ENCODE data around the gene DENND4A.

Gene DENND4A

DNA sequence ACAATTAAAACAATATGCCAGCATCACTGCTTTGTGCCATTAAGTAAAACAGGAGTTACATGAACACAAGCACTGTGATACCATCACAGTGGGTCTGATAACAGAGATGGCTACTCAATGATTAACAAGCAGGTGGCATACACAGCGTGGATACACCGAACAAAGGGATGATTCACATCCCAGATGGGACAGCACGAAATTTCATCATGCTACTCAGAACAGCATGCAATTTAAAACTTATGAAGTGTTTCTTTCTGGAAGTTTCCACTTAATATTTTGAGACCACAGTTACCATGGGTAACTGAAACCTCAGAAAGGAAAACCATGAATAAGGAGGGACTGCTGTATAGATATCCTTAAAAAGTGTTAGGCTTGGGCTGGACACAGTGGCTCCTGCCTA lies 125.8 kb downstream of the DENND4A start:
- DNase-seq (ENCODE audit: low read depth) = no peak

DNA sequence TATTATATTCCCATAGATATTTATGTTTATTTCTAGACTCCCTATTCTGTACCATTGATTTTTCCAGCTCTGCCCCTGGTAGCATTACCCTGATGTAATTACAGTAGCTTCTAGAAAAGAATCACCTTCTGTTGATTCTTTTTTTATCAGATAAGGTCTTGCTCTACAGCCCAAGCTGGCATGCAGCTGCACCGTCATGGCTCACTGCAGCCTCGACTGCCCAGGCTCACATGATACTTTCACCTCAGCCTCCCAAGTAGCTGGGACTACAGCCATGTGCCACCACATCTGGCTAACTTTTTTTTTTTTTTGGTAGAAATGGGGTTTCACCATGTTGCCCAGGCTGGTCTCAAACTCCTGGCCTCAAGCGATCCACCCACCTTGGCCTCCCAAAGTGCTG lies 128.6 kb downstream of the DENND4A start:
- no peak for DNase-seq (ENCODE audit: low read depth)

DNA sequence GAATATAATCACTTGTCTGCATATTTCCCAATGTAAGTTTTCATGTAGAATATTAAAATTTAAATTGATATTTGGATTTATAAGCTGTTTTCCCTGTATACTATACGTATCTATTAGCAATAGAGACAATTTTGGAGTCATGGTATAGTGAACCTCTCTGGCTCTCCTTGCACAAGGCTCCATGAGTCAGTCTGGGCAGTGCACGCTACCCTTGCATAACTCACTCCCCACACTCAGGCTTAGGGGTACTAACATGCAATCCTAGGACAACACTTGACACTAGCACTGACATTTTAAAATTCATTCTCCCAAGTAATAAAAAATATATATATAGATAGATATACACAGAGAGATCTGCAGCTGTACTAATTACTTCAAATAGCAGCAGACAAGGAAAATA lies 131.2 kb downstream of the DENND4A start:
- DNase-seq (ENCODE audit: low read depth) = no peak

DNA sequence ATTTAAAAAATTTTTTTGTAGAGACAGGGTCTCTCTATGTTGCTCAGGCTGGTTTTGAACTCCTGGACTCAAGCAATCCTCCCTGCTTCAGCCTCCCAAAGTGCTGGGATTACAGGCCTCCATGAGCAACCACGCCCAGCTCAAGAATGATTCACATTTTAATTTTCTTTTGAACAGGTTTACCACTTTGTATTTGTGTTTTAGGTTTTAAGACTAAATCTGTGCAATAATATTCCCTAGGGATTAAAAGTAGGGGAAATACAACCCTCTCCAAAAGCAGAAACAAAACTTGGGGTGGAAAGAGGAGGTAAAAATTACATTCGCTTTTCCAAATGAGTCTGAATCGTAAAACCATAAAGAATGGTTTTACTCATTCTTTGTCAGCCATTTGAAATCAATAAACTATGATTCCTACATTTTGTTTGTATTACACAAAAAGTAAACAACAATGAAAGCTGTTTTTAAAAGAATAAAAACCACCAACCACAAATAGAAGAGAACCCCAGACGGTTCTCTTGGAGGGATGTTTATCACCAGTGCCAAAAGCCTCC lies 132.5 kb downstream of the DENND4A start:
- no peak for DNase-seq (ENCODE audit: low read depth)

DNA sequence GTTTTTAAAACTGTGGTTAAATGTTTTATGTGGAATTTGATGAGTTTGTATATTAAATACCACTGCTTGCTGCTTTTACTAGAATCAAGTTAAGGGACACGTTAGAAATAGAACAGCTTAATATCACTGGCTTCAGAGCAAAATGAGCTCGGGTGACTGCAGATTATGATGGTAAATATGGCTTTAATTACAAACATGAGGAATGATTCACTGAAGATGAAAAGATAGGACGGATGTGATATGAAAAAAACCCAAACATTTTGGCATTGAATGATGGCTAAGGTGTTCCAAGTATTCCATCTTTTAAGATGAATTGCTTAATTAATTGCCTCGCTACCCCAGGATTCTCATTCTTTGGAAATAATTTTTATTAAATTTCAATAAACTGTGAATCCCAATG lies 136.6 kb downstream of the DENND4A start:
- DNase-seq (ENCODE audit: low read depth) = no peak

DNA sequence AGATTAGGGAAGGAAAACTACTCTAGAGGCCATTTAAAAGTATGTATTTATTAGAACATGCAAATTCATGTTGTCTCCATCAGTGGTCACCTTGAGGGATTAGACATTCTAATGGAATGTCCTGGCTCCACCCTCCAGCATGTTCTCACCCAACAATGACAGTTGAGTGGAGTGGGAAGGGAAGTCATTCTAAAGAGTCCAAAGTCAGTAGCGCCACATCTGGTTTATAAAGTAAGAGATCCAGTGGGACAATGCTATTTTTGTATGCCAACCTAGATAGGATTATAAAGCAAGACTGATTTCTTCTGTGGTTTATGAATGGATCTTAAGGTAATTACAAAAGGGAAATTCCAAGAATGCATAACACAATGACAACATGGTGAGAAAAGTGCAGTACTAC lies 137.1 kb downstream of the DENND4A start:
- no peak for DNase-seq (ENCODE audit: low read depth)

DNA sequence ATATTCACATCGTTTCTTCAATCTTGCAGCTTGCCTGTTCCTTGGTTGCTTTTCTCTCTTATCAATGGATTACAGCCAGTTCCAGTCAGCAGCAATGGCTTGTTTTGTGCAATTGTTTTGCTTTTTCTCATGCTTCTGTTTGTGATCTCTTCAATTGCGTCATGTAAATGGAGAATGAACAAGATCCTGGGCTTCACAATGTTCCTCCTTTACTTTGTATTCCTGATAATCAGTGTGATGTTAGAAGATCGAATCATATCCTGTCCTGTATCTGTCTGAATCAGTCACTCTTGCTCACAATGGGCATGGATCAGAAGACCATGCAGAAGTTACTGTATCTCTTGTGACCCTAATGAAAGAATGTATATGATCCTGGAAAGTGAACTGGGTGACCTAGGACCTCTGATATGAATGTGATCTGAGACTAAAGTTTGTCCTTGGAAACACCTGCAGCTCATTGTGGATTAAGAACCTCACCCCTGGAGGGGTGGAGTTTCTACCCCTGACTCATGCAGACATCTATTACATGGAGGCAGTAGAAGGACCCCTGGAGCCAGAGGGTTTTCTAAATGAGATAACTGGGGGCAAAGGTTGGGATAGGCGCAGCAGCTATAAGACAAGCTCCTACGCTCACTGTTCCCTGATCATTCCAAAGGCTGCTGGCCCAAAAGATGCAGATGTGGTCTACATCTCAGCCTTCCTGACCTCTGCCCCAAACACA lies 138.1 kb downstream of the DENND4A start:
- DNase-seq (ENCODE audit: low read depth) = no peak

DNA sequence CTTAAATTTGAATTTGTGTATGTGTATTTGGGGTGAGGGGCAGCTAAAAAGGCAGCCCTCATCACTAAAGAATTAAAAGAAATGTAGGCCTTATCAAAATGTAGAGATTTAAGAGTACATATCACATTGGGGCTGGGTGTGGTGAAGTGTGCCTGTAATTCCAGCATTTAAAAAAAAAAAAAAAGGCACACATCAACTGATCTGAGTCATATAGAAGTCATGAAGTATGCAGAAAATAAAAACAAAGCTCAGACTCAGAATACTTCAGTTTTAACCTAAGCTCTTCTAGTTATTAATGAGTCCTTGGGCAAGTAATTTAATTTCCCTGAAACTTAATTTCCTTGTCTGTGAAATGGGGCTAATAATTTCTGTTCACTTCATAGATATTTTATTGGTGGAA lies 138.8 kb downstream of the DENND4A start:
- DNase-seq (ENCODE audit: low read depth) = no peak

DNA sequence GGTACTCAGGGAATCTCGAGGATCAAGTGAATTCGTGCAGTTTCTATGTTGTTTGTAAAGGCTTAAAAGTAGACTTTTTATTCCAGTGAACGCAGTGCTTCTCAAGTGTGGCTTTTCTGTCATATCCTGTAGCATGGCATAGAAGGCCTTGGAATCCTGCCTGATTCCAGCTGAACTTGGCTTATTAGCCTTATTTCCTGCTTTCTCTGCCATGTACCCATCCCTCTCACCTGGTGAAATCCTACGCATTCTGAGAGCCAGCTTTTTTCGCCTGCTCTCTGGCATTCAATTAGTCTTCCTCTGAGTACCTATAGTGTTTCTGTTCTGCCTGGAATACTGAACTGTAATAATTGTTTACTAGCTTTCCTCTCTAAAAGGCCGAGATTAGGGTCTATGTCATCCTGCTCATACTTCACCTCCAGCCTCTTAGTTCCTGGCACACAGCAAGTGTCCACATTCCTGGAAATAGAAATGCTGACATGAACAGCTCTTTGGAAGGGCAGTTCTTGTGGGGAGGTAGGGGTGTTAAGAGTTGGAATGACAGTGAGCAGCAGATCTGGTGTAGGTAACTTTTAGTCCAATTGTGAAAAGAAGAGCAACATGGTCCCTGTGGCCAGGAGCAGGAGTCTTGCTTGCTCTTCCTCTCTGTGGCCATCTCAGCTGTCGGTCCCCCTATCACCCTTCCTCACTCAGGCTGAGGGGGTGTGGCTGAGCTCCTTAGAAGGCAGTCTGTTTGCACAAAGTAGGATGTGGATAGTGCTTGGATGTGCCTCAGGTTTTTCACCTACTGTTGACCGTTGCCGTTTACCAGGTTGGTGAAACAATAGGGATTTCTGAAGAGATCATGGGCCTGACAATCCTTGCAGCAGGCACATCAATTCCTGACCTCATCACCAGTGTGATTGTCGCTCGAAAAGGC lies 140.0 kb downstream of the DENND4A start:
- DNase-seq (ENCODE audit: low read depth) = no peak

DNA sequence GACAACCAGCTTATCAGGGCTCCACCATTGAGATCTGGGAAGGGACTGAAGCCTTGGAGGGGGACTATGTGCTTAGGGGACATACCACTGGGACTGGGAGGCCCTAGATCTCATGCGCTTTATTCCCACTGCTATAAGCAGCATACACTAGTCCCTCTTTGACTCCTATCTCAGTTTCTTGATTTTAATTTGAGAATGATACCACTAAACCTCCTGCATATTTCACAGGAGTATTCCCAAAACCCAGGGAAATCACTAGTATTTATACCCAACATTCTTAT lies 141.1 kb downstream of the DENND4A start:
- DNase-seq (ENCODE audit: low read depth) = no peak

DNA sequence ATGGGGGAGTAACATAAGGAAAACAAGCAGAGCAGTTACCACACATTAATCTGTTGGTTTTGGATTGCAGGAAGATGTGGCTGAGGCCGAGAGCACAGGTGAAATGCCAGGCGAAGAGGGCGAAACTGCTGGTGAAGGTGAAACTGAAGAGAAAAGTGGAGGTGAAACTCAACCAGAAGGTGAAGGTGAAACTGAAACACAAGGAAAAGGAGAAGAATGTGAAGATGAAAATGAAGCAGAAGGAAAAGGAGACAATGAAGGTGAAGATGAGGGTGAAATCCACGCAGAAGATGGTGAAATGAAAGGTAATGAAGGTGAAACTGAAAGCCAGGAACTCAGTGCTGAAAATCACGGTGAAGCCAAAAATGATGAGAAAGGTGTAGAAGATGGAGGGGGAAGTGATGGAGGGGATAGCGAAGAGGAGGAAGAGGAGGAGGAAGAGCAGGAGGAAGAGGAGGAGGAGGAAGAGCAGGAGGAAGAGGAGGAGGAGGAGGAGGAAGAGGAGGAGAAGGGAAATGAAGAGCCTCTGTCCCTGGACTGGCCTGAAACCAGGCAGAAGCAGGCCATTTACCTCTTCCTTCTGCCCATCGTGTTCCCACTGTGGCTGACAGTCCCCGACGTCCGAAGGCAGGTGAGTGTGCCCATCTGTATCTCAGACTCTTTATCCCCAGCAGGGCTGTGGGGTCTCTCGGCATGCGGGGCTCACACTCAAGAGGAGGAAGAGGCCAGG lies 141.6 kb downstream of the DENND4A start:
- no peak for DNase-seq (ENCODE audit: low read depth)

DNA sequence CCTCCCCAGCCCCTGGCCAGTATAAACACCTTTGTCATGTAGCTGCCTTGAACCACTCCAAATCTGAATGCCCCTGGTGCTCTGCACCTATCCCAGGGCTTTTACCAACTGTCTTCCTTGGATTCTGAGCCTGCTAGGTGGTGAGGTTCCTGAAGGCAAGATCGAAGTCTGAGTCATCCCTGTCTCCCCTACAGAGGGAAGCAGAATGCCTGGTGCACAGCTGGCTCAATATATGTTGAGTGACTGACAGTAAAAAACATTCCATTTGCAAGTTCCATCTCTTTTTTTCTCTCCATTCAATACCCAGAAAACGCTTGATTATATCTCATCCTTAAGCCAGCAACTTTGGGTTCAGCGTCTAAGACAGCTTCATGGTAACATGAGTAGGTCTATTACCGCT lies 145.6 kb downstream of the DENND4A start:
- DNase-seq (ENCODE audit: low read depth) = no peak

DNA sequence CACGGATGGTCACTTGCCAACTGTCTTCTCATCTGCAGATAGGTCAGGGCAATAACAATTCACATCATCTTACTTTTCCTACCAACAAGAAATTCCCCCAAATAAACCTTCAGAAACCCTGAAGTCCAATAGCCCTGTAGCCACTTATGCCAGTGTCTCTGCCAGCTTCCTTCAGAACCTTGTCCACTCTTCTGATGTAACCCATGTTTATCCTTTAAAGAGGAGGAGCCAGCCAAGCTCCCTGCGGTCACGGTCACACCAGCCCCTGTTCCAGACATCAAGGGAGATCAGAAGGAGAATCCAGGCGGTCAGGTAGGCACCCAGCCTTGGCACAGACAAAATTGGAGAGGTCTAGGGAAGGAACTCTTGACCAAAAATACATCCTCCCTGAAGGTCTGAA lies 146.7 kb downstream of the DENND4A start:
- DNase-seq (ENCODE audit: low read depth) = no peak

DNA sequence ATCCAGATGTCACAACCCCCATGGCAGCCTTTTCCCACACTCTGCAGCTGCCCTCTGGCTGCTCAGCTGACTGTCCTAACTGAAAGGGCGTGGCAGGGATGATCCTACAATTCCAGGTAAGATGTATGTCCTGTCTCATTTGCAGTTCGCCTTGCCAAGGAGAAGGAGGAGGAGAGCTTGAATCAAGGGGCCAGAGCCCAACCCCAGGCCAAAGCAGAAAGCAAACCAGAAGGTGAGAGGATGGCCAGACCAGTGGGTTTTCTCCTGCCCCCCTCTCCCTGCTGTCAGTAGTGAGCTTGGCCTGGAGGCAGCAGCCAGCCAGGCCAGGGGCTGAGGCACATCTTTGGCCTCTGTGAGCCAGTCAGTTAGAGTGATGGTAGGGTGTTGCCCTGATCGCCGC lies 147.8 kb downstream of the DENND4A start:
- DNase-seq (ENCODE audit: low read depth) = no peak

DNA sequence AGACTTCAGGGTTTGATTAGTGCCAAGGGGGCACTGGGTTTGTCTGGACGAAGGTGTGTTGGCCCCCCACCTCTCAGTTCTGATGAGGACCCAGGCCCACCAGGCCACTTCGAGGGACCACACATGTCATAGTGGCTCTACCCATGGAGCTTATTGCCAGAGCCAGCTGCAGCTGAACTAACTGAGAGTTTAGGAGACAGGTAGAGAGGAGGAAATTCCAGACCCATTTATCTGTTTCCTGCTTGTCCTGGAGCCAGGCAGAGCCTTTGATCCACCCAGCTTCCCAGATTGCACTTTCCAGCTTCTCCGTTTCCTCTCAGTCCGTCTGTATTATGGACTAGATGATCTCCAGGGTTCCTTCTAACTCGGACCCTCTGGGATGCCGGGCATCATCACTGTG lies 149.5 kb downstream of the DENND4A start:
- no peak for DNase-seq (ENCODE audit: low read depth)

DNA sequence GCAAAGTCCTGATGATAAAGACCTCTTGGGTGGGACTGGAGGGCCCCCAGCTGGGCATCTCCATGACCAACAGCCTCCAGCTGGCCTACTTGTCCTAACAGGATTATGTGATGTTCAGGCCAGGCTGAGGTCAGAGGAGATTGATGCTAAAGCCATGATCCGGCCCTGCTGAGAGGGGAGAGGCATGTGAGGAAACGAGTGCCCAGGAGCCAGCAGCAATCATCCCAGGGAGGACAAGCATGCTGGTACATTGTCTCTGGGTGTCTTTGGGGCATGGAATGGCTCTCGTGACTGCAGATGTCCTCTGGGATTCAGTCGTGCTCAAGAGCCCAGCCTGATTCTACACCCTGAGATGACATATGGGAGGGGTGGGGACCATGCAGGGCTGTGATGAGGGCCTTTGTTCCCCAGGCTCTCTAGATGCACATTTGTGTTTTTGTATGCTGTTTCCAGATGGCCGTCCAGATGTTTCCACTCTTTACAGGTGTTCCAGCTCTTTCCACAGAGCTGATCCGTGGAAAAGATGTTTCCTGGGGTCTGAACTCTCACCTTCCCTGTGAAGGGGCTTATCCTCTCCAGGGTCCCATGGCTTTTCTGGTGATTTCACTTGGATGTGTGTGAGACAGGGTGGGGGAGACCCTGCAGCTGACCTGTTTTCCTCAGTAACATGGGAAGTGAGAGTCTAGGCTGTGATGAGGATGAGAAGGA lies 150.2 kb downstream of the DENND4A start:
- no peak for DNase-seq (ENCODE audit: low read depth)

DNA sequence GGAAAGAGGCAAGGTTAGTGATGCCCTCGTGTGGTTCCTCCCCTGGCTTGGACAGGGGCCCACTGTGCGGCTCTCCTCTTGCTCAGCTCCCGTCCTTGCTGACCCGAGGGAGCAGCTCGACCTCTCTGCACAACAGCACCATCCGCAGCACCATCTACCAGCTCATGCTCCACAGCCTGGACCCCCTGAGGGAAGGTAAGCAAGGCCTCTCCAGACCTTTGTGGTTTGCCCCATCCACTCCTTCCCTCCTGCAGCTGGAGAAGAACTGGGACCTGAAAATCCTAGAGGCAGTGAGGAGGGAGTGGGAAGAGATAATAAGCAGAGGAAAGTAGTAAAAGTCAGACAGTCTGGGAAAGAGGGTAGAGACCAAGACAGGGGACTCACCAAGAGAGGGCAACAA lies 152.6 kb downstream of the DENND4A start:
- no peak for DNase-seq (ENCODE audit: low read depth)

DNA sequence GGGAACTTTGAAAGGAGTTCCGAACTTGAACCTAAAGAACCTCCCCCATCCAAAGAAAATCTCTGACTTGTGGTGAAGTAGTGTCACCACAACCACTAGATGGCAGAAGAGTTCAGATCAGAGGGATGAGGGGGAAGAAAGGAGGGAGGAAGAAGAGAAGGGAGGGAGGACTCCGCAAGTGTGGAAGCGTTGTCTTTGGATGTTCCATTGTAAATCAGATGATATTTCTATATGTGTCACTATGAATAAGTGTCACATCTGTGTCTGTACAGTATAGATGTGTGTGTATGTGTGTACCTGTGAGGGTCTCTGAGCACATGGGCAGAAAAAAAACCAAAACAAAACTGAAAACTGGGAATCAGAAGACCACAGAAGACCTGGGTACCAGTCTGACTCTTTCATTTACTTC lies 153.4 kb downstream of the DENND4A start:
- DNase-seq (ENCODE audit: low read depth) = no peak

DNA sequence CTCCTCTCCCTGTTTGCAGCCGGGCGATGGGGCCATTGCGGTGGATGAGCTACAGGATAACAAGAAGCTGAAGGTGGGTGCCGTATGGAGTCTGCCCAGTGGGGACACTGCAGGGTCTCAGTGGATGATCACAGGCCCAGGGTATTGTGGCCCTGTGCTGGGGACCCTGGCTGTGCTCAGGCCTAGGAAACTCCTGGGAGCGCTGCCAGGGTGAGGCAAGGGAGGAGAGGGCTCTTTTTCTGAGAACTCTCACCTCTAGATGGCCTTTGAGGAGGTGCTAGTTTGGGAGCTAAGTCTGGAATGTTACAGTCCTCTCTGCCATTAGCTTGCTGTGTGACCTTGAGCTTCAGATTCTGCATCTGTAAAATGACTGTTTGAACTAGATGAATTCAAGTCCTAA lies 154.0 kb downstream of the DENND4A start:
- no peak for DNase-seq (ENCODE audit: low read depth)

DNA sequence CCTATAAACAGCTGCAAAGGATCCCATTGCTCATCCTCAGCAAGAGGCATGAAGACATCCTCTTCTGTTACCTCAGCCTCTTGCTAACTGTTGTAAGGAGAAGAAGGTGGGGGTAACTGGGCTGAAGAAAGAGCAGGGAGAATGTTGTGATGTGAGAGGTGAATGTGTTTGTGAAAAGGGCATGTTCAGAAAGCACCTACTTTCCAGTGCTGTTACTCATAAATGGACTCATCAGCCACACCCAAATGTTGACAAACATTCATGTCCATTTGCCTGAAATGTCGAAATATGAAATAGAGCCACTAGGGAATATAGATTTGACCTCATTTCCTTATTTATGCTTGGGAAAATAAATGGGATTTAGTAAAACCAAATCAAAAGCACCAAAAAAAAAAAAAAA lies 157.7 kb downstream of the DENND4A start:
- no peak for DNase-seq (ENCODE audit: low read depth)

DNA sequence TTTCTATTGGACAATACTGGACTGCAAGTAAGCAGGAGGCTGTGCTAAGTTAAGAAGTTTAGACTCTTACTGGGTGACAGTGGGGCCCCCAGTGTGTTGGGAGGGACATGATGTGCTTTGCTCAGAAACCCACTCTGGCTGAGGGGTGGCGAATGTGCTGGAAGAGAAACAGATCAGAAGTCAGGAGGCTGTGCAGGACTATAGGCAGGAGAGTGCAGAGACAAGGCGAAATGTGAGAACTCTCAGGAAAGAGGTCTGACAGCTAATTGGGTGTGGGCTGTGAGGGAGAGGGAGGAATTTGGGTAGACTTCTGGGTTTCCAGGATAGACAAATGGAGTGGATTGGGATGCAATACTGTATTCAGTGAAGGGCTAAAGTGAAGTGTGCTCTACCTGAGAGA lies 158.3 kb downstream of the DENND4A start:
- no peak for DNase-seq (ENCODE audit: low read depth)

DNA sequence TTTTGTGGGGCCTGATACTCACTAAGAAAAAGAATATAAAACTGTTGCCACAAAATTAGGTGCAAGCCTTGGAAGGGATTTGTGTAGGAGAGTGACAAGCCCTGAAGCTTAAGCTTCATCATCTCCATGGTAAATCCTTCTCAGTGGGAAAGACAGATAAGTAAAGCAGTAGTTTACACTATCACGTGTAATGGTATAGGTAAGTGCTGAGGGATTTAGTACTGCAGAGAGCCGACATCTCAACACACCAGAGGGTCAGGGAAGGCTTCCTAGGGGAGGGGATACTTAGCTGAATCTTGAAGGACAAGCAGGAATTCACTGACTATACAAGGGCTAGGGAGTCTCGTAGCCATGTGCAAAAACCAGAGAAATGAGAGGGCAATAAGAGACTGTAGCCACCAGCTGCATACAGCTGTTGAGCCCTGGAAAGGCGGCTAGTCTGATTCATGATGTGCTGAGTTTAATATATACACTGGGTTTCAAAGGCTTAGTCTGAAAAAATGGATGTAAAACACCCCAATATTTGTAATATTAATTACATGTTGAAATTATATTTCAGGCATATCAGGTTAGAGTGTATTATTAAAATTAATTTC lies 159.2 kb downstream of the DENND4A start:
- DNase-seq (ENCODE audit: low read depth) = no peak

Measured in T-helper 22 cell (primary cell).